GM18517 (cell line): ENCODE results near the gene C17orf100.
"Not testable (repeated sequence)": the region's sequence is repeated elsewhere in the genome, so short reads cannot be mapped to it uniquely, and the experiment has no call there.

Experiments used
- ATAC-seq: cut with Tn5 transposase; IDR thresholded peaks from one replicate; pipeline ENCODE4 v1.9.1; 2021; ENCODE audit warnings: mild to moderate bottlenecking, moderate library complexity; ENCODE audit not compliant: unreplicated experiment

C17orf100 gene

DNA sequence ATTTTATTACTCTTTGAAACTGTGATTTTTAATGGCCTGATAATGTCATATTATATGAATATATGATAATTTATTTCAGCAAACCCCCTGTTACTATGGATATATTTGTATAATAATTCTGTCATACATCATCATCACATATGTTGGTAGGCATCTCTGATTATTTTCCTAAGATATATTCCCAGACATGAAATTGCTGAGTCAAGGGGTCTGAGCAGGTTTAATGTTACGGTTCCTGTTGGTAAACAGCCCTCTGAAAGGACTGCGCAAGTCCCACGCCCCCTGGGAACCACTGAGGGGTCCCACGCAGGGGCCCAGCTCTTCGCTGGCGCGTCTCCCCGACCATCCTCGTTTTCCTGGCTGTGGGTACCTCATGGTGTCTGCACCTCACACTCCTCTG lies 37.4 kb downstream of the C17orf100 start:
- no peak for ATAC-seq

DNA sequence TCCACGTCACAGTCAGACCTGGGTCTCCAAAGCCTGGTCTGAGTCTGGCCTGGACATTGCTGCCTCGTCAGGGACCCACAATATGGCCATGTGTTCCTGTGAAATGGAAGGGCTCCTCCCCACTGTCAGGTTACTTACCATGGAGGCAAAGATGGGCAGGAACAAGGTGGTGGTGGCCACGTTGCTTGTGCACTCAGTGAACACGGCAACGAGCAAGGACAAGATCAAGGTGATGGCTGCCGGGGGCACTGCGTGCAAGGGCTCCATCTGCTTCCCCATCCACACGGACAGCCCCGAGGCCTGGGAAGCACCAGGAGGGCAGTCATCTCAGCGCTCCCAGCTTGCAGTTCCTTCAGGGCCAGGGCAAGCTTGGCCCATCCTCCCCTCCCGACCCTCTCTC lies 39.1 kb downstream of the C17orf100 start:
- ATAC-seq, result no peak

DNA sequence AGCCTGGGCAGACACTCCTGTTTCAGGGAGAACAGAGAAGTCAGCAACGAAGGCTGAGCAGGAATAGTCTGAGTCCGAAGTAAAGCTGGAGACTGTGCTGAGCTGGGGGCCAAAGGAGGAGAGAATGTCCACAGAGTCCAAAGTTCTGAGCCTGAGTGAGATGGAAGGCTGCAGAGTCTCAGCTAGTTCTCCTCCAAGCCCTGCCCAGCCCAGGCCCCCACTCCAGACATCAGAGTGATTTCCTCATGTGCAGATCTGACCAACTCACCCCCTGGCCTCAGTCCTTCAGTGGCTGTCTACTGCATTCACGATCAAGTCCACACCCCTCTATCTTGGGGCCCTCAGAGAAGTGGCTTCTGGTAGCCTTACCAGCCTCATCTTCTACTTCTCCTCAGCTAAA lies 40.0 kb downstream of the C17orf100 start:
- ATAC-seq, result no peak

DNA sequence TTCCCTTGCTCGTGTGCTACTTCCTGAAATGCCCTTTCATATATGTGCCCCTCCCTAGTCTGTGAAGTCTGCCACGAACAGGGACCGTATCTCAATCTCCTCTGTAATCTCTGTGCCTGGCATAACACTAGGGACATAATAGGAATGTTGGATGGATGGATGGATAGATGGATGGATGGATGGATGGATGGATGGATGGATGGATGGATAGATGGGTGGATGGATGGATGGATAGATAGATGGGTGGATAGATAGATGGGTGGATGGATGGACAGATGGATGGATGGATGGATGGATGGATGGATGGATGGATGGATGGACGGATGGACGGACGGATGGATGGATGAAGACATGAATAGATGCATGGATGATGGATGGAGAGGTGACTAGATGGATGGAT lies 40.4 kb downstream of the C17orf100 start:
- not testable (repeated sequence) for ATAC-seq

DNA sequence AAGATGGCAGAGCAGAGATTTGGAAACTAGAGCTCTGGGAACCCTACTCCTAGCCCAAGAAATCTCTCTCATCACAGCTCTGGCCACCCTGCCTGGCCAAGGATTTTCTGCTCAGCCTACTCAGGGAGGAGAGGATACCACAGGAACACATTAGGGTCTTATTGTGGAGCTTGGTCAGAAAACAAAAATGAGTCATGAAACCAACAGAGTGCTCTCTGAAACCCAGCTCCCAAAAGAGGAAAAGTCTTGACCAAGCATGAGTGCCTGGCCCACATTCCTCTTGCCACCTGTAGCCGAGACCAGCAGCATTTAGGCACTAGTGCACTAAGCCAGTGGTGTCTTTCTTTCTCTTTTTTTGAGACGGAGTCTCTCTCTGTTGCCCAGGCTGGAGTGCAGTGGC lies 43.5 kb downstream of the C17orf100 start:
- no peak for ATAC-seq

DNA sequence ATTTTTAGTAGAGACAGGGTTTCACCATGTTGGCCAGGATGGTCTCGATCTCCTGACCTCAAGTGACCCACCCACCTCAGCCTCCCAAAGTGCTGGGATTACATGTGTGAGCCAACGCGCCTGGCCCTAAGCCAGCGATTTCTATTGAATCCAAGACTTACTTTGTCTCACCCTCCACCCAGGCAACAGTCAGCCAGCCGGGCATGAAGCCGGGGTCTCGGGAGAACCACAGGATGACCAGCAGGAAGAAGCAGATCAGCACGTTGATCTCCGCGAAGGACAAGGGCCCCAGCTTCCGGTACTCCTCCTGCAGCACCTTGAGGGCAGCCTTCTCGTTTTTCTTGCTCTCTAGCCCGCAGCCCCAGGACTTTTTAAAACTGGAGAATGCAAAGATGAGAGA lies 44.0 kb downstream of the C17orf100 start:
- ATAC-seq, result no peak

DNA sequence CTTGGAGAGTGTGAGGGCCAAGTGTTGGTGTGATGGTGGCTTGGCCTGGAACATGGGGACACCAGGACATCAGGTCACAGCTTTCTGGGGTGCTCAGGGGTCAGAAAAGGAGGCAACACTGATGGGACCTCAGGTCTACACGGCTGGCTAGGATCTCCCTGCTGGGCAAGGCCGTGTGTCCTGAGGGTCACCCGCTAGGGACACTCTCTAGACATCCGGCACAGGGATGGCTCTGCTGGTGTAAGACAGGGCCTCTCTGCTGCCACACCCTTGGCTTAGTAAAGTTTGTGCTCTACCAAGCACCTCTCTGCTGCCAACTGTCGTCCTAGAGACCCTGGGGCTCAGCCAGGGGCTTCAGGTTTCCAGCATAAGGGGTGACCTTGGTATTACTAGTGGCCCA lies 45.3 kb downstream of the C17orf100 start:
- no peak for ATAC-seq

DNA sequence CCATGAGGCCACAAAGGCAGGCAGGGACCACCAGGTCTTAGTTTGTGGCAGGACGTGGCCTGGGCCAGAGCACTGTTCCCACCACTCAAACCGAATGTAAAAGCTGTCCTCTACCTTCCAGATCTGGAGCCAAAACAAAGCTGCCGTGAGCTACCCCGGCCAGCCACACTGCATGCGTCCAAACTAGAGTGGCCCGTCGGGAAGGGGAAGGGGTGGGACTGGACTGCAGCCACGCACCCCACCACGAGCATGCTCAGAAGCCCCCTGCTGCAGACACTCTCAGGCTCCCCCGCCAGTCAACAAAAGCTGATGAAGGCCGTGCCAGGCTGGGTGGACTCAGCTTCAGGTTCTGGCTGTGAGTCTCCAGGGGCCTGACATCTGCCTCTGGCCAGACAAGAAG lies 46.4 kb downstream of the C17orf100 start:
- ATAC-seq, result no peak

DNA sequence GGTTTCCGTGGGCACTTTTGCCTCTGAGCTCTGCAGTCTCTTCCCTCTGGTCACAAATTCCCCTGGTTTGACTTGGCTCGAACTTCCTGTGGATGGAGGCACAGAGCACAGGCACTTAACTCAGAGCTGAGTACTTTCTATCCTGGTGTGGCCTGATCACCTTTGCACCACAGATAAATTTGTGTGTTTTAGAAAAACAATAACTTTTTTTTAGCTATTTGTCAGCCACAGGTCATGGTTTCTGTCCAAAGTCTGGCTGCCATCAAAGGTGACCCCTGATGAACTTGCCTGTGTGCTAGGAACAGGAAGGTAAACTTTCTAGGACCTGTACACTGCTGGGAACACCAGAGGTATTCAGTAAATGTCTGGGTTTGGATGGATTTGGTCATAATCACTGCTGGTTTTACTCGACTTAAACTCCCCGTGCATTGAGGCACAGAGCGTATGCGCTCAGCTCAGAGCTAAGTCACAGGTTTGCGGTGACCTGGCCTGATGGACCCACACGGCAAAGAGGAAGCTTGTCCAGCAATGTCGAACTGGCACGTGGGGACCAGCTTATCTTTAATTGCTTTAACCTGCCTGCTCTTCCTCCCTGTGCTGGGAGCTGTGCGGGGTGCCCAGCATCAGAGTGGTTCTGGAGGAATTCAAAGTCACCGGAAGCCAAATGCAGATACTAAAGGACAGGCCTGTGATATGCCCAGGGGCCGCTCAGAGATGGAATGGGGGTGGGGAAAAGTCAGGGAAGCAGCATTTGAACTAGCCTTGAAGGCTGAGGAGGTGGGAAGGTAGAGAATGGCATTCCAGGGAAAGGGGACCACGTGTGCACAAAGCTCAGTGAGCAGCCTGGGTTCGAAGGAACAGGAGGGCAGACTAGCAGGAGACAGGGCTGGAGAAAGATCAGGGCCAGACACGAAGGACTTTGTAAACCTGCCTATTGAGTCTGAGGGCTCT lies 48.7 kb downstream of the C17orf100 start:
- no peak for ATAC-seq

DNA sequence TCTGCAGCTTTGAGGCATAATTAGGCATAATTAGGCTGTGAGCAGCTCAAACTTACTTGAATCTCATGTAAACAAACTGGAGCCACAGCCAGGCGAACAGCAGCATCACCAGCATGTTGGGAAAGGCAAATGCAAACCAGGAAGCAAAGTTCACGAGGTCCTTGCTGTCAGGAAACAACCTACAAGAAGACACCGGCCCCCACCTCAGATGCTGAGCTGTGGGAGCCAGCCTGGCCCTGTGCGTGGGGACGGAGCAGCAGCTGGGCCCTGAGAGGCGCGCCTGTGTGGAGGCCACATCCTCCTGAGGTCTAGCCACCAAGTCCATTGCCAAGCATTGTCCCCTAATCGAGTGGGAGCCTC lies 49.4 kb downstream of the C17orf100 start:
- ATAC-seq, result no peak

DNA sequence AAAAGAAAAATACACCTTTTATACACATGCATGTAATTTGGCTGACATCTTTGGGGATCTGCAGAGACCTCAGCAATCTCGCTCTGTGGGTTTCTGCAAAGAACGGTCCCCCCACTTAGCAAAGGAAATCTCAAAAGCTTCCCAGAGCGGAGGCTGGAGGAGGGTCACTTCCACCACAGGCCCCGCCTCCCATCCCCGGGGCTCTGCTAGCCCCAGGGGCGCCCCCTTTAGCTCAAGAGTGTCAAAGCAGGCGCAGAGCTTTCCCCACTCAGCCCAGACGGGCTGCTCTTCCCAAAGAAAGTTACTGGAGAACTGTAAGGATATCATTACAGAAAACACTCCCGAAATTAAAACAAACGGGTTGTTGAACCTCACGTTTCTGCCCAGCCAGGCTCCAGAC lies 50.2 kb downstream of the C17orf100 start:
- no peak for ATAC-seq

DNA sequence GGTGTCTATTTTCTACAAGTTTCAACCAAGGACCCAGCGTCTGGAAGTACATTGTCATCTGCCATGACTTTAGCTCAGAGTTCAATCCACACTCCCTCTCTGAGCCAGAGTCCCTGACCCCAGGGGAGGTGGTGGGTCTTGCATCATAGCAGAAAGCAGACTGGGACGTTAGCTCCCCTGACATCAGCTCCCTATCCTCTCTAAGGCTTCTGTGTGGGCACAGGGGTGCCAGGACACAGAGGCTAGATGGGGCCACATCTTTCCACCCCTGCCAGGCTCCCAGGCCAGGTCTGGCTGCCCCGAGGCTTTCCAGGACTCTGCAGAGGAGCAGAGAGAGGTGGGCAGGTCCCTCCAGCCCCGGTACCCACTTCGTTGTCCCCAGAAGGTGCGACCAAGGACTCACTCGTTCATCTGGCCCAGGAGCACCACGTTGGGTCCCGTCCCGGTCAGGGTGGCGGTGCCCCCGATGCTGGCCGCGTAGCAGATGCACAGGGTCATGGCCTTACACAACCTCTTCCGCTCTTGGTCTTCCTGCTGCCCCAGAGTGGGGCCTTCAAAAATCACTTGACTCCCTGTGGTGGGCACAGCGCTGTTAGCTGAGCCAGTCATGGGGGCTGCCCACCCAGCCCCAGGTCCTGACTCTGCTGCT lies 51.1 kb downstream of the C17orf100 start:
- ATAC-seq, result no peak
